SU-DHL-6 (cell line): Measurements from ENCODE around the gene DMD.

Source experiments
- CTCF ChIP-seq: fragments of 200-600 bp; sonication (generic); IDR thresholded peaks from one replicate; pipeline ENCODE4 v1.5.1; 2017; ENCODE audit warnings: antibody characterized with exemption, mild to moderate bottlenecking, low read length, moderate library complexity; ENCODE audit not compliant: insufficient read depth, poor library complexity, severe bottlenecking
- EZH2phosphoT487 ChIP-seq: fragments of 200-600 bp; sonication (generic), shearing (Covaris generic); conservative IDR thresholded peaks from 2 replicates; pipeline ENCODE4 v1.6.1; 2018; ENCODE audit warnings: mild to moderate bottlenecking, antibody characterized with exemption, low read length, moderate library complexity, mixed read lengths

- TF ChIP-seq EZH2phosphoT487: no peak
- TF ChIP-seq CTCF: no peak
Observed at GRCh38 chrX:32524385-32524784, 687.0 kb downstream of the DMD start.
